SJSA1 (cell line): Measurements from ENCODE around the gene OR13F1. TPM values are rescaled to one million over a fixed set of nuclear protein-coding genes. Genes with fewer than 3 reads are reported as not detected.
"Not testable (repeated sequence)": the region's sequence is repeated elsewhere in the genome, so short reads cannot be mapped to it uniquely, and the experiment has no call there.

Experiments used
- DNase-seq, 2 experiments: peaks; one replicate each; pipeline ENCODE4 v3.0.0-alpha.2; 2015 to 2020; ENCODE audit warnings: low spot score in 2 of 2, low read depth in 1 of 2
- H3K27ac ChIP-seq: fragments of 250-450 bp; sonication (Bioruptor Pico); 2 replicates; pipeline ENCODE4 v1.5.1; 2020; ENCODE audit warnings: mild to moderate bottlenecking, moderate library complexity
- H3K27me3 ChIP-seq: fragments of 250-450 bp; sonication (Bioruptor Pico); replicated peaks from 2 replicates; pipeline ENCODE4 v1.5.1; 2020; ENCODE audit warnings: mild to moderate bottlenecking, moderate library complexity
- H3K36me3 ChIP-seq: fragments of 250-450 bp; sonication (Bioruptor Pico); 2 replicates; pipeline ENCODE4 v1.5.1; 2020; ENCODE audit warnings: mild to moderate bottlenecking
- H3K4me1 ChIP-seq: fragments of 250-450 bp; sonication (Bioruptor Pico); replicated peaks from 2 replicates; pipeline ENCODE4 v1.6.1; 2021; ENCODE audit warnings: mild to moderate bottlenecking
- H3K4me3 ChIP-seq: fragments of 250-450 bp; sonication (Bioruptor Pico); 2 replicates; pipeline ENCODE4 v1.5.1; 2020; ENCODE audit warnings: mild to moderate bottlenecking
- H3K9me3 ChIP-seq: fragments of 250-450 bp; sonication (Bioruptor Pico); replicated peaks from 2 replicates; pipeline ENCODE4 v1.5.1; 2020; ENCODE audit warnings: mild to moderate bottlenecking
- total RNA-seq: library from RNA; depleted of rRNA; stranded (reverse); fragments of >200 nt; shearing (Covaris generic); gene quantifications from 2 replicates; pipeline ENCODE4 v1.2.3, GENCODE V29; 2014; rRNA removed

The OR13F1 gene
- not detected in 2 replicates for total RNA-seq

- no peak within 1 kb of the TSS for H3K4me3 ChIP-seq
Measured at GRCh38 chr9:104503963-104504362, at the start of gene OR13F1. Gene OR13F1, plus strand, starts transcription at chr9:104504263. Its CDS starts 0 bp downstream, at chr9:104504263.

GRCh38 chr9:104456831-104457230 lies 47.2 kb upstream of the OR13F1 start:
- no peaks in the 10 kb centered on the region for H3K4me1 ChIP-seq
- H3K9me3 ChIP-seq, result no peaks in the 10 kb centered on the region
- no peaks in the 10 kb centered on the region for H3K36me3 ChIP-seq
- H3K27ac ChIP-seq, result no peak overlapping the region
- no peaks in the 10 kb centered on the region for H3K27me3 ChIP-seq
- no peak overlapping the region for H3K4me3 ChIP-seq
- DNase-seq, result no peak

More at GRCh38 chr9:104503963-104504362, at the start of gene OR13F1:
- H3K9me3 ChIP-seq, result no peaks in the 10 kb centered on the region
- no peaks in the 10 kb centered on the region; the same call in 1 of the 2 replicates for H3K27me3 ChIP-seq
- no peaks in the 10 kb centered on the region for H3K4me1 ChIP-seq
- H3K36me3 ChIP-seq, result no peaks in the 10 kb centered on the region
- DNase-seq, result no peak
- H3K27ac ChIP-seq, result no peak within 1 kb of the TSS

- H3K4me3 ChIP-seq, result no peak overlapping the region
- no peak overlapping the region for H3K27ac ChIP-seq
- H3K9me3 ChIP-seq, result no peaks in the 10 kb centered on the region
- no peaks in the 10 kb centered on the region for H3K27me3 ChIP-seq
- no peaks in the 10 kb centered on the region for H3K36me3 ChIP-seq
- no peaks in the 10 kb centered on the region for H3K4me1 ChIP-seq
- DNase-seq, result no peak
Measured at GRCh38 chr9:104463864-104464263, 40.2 kb upstream of the OR13F1 start.

GRCh38 chr9:104468261-104468660 lies 35.8 kb upstream of the OR13F1 start:
- DNase-seq, result no peak
- Histone ChIP-seq H3K36me3 (no peaks in the 10 kb centered on the region), H3K27ac (no peak overlapping the region), H3K4me1 (no peaks in the 10 kb centered on the region), H3K27me3 (no peaks in the 10 kb centered on the region), H3K4me3 (no peak overlapping the region), H3K9me3 (no peaks in the 10 kb centered on the region)

GRCh38 chr9:104482921-104483570 lies 21.0 kb upstream of the OR13F1 start:
- DNase-seq, result no peak
- Histone ChIP-seq H3K36me3 (no peaks in the 10 kb centered on the region), H3K9me3 (no peaks in the 10 kb centered on the region), H3K27ac (no peak overlapping the region), H3K4me3 (no peak overlapping the region), H3K4me1 (no peaks in the 10 kb centered on the region), H3K27me3 (no peaks in the 10 kb centered on the region)

GRCh38 chr9:104485014-104485413 lies 19.0 kb upstream of the OR13F1 start:
- H3K9me3 ChIP-seq, result no peaks in the 10 kb centered on the region
- DNase-seq, result no peak
- H3K27ac ChIP-seq, result no peak overlapping the region
- no peaks in the 10 kb centered on the region for H3K27me3 ChIP-seq
- H3K4me1 ChIP-seq, result no peaks in the 10 kb centered on the region
- no peak overlapping the region for H3K4me3 ChIP-seq
- H3K36me3 ChIP-seq, result no peaks in the 10 kb centered on the region

GRCh38 chr9:104494808-104495207 lies 9.3 kb upstream of the OR13F1 start:
- H3K4me3 ChIP-seq, result no peak overlapping the region
- H3K36me3 ChIP-seq, result no peaks in the 10 kb centered on the region
- no peaks in the 10 kb centered on the region for H3K9me3 ChIP-seq
- DNase-seq, result no peak
- no peaks in the 10 kb centered on the region for H3K27me3 ChIP-seq
- no peaks in the 10 kb centered on the region for H3K4me1 ChIP-seq
- no peak overlapping the region for H3K27ac ChIP-seq

GRCh38 chr9:104503440-104503839 lies 623 bp upstream of the OR13F1 start:
- no peak overlapping the region for H3K4me3 ChIP-seq
- no peak for DNase-seq
- H3K27me3 ChIP-seq, result no peaks in the 10 kb centered on the region; the same call in 1 of the 2 replicates
- H3K36me3 ChIP-seq, result no peaks in the 10 kb centered on the region
- H3K27ac ChIP-seq, result no peak overlapping the region
- no peaks in the 10 kb centered on the region for H3K9me3 ChIP-seq
- H3K4me1 ChIP-seq, result no peaks in the 10 kb centered on the region

- DNase-seq, result no peak
- Histone ChIP-seq H3K36me3 (no peaks in the 10 kb centered on the region), H3K27me3 (no peaks in the 10 kb centered on the region; the same call in 1 of the 2 replicates), H3K4me1 (no peaks in the 10 kb centered on the region), H3K27ac (no peak overlapping the region), H3K9me3 (no peaks in the 10 kb centered on the region), H3K4me3 (no peak overlapping the region)
Measured at GRCh38 chr9:104506565-104506964, 2.5 kb downstream of the OR13F1 start.

- H3K9me3 ChIP-seq, result no peaks in the 10 kb centered on the region
- no peak overlapping the region for H3K4me3 ChIP-seq
- DNase-seq, result no peak
- H3K4me1 ChIP-seq, result no peaks in the 10 kb centered on the region
- H3K36me3 ChIP-seq, result no peaks in the 10 kb centered on the region
- H3K27ac ChIP-seq, result no peak overlapping the region
- H3K27me3 ChIP-seq, result no peaks in the 10 kb centered on the region
Measured at GRCh38 chr9:104514901-104515300, 10.8 kb downstream of the OR13F1 start.

- H3K27me3 ChIP-seq, H3K4me1 ChIP-seq, H3K9me3 ChIP-seq, H3K36me3 ChIP-seq, H3K27ac ChIP-seq, DNase-seq, H3K4me3 ChIP-seq: not testable (repeated sequence)
Measured at GRCh38 chr9:104520241-104520640, 16.2 kb downstream of the OR13F1 start.

- Histone ChIP-seq H3K36me3 (no peaks in the 10 kb centered on the region), H3K9me3 (no peaks in the 10 kb centered on the region), H3K27me3 (no peaks in the 10 kb centered on the region; the same call in 1 of the 2 replicates), H3K27ac (no peak within 1 kb of the TSS), H3K4me3 (no peak within 1 kb of the TSS), H3K4me1 (no peaks in the 10 kb centered on the region)
- no peak for DNase-seq
Measured at GRCh38 chr9:104527109-104527508, 23.0 kb downstream of the OR13F1 start, which contains the start of gene OR13C4. Gene OR13C4, minus strand, starts transcription at chr9:104527209. Its CDS starts 0 bp downstream, at chr9:104527209.

GRCh38 chr9:104536756-104537155 lies 32.7 kb downstream of the OR13F1 start, which contains the start of gene OR13C3:
Gene OR13C3, minus strand, starts transcription at chr9:104536856. Its CDS starts 133 bp downstream, at chr9:104536723.
- H3K27me3 ChIP-seq, result 0 out of 2 replicates have a peak, but pooled peaks cover 2% of the 10 kb centered on the region

GRCh38 chr9:104539275-104539674 lies 35.2 kb downstream of the OR13F1 start:
- 0 out of 2 replicates have a peak, but pooled peaks cover 2% of the 10 kb centered on the region for H3K27me3 ChIP-seq
- no peaks in the 10 kb centered on the region for H3K4me1 ChIP-seq
- H3K36me3 ChIP-seq, result no peaks in the 10 kb centered on the region
- H3K27ac ChIP-seq, result no peak overlapping the region
- DNase-seq, result no peak
- no peaks in the 10 kb centered on the region for H3K9me3 ChIP-seq
- no peak overlapping the region for H3K4me3 ChIP-seq

More at GRCh38 chr9:104536756-104537155, 32.7 kb downstream of the OR13F1 start, which contains the start of gene OR13C3:
- H3K4me3 ChIP-seq, result no peak within 1 kb of the TSS
- no peak within 1 kb of the TSS for H3K27ac ChIP-seq
- DNase-seq, result no peak
- H3K4me1 ChIP-seq, result no peaks in the 10 kb centered on the region
- H3K36me3 ChIP-seq, result no peaks in the 10 kb centered on the region
- H3K9me3 ChIP-seq, result no peaks in the 10 kb centered on the region
